Measurements from ENCODE around the gene TRPC1.

DNA sequence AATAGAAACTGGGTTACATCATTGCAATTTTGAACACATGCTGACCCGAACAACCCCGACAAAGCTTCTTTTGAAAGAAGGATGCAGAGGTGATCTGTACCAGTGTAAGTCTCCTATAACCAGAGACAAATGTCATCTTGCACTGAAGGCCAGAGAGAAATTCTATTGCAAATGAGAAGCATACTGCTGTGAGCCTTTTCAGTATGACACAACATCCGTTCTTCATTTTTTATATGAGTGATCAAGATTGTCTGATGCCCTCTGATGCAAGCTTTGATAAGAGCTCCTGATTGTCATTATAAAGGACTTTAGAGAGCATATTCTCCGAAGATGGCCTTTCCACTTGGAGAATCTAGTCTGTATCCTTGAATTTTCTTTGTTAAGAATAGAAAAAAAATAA lies 128.2 kb downstream of the TRPC1 start:
- TF ChIP-seq, protein P1, sequence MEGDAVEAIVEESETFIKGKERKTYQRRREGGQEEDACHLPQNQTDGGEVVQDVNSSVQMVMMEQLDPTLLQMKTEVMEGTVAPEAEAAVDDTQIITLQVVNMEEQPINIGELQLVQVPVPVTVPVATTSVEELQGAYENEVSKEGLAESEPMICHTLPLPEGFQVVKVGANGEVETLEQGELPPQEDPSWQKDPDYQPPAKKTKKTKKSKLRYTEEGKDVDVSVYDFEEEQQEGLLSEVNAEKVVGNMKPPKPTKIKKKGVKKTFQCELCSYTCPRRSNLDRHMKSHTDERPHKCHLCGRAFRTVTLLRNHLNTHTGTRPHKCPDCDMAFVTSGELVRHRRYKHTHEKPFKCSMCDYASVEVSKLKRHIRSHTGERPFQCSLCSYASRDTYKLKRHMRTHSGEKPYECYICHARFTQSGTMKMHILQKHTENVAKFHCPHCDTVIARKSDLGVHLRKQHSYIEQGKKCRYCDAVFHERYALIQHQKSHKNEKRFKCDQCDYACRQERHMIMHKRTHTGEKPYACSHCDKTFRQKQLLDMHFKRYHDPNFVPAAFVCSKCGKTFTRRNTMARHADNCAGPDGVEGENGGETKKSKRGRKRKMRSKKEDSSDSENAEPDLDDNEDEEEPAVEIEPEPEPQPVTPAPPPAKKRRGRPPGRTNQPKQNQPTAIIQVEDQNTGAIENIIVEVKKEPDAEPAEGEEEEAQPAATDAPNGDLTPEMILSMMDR (IDR thresholded peaks at IDR 0.05), result no peak
- TF ChIP-seq POLR2A (IDR thresholded peaks at IDR 0.05), result no peak
